Endodermal cell (in vitro differentiated cells): ENCODE measurements around the gene ERGIC1. TPM values are rescaled to one million over a fixed set of nuclear protein-coding genes. Genes with fewer than 3 reads are reported as not detected.
A peak's percentile ranks its signal among the peaks of the same experiment; 100 is the strongest.

Experiments used
- DNase-seq: peaks from one replicate; pipeline ENCODE4 v3.0.0-alpha.2; 2017
- H3K27ac ChIP-seq: 2 replicates; pipeline ENCODE4 v1.5.1; 2013; ENCODE audit warnings: mild to moderate bottlenecking, low read depth, low read length, moderate library complexity
- H3K27me3 ChIP-seq: 2 replicates; pipeline ENCODE4 v1.6.1; 2013; ENCODE audit warnings: mild to moderate bottlenecking, low read length, moderate library complexity; ENCODE audit not compliant: insufficient read depth, control insufficient read depth, poor library complexity, severe bottlenecking
- H3K36me3 ChIP-seq: 2 replicates; pipeline ENCODE4 v1.7.0; 2013; ENCODE audit warnings: mild to moderate bottlenecking, low read length, moderate library complexity; ENCODE audit not compliant: control insufficient read depth, insufficient read depth
- H3K4me1 ChIP-seq: one replicate; pipeline ENCODE4 v1.7.0; 2013; ENCODE audit warnings: low read length; ENCODE audit not compliant: control insufficient read depth, insufficient read depth
- H3K4me3 ChIP-seq: 2 replicates; pipeline ENCODE4 v1.5.1; 2013; ENCODE audit warnings: mild to moderate bottlenecking, low read length, moderate library complexity
- H3K9ac ChIP-seq: 2 replicates; pipeline ENCODE4 v1.6.1; 2013; ENCODE audit warnings: mild to moderate bottlenecking, low read length, moderate library complexity; ENCODE audit not compliant: poor library complexity, severe bottlenecking; ENCODE audit errors: extremely low read depth
- H3K9me3 ChIP-seq: 2 replicates; pipeline ENCODE4 v1.6.1; 2013; ENCODE audit warnings: mild to moderate bottlenecking, low read length, moderate library complexity; ENCODE audit not compliant: control insufficient read depth
- H3K27ac Mint-ChIP-seq: 2 replicates; pipeline ENCODE4 v1.8.0; 2020; ENCODE audit warnings: mixed read lengths
- H3K27me3 Mint-ChIP-seq: 2 replicates; pipeline ENCODE4 v1.8.0; 2021; ENCODE audit warnings: mild to moderate bottlenecking, mixed read lengths; ENCODE audit not compliant: insufficient read depth
- H3K36me3 Mint-ChIP-seq: 2 replicates; pipeline ENCODE4 v1.8.0; 2020; ENCODE audit warnings: low read depth, mixed read lengths
- H3K4me1 Mint-ChIP-seq: 2 replicates; pipeline ENCODE4 v1.8.0; 2020; ENCODE audit warnings: mixed read lengths
- H3K4me3 Mint-ChIP-seq: 2 replicates; pipeline ENCODE4 v1.8.0; 2020; ENCODE audit warnings: mild to moderate bottlenecking, moderate library complexity, mixed read lengths
- H3K9me3 Mint-ChIP-seq: 2 replicates; pipeline ENCODE4 v1.8.0; 2020; ENCODE audit warnings: mild to moderate bottlenecking, mixed read lengths
- CTCF ChIP-seq: fragments of 200-600 bp; sonication (generic); conservative IDR thresholded peaks from 2 replicates; pipeline ENCODE4 v1.5.0; 2021; ENCODE audit warnings: antibody characterized with exemption, mild to moderate bottlenecking
- WGBS, 2 experiments: methylation state at CpG; one replicate each; pipeline versions ENCODE4 v1.1.5 to v1.1.7; 2013; ENCODE audit warnings: missing lambda C conversion rate in 2 of 2, mixed read lengths in 1 of 2; ENCODE audit not compliant: insufficient coverage in 1 of 2, insufficient read length in 1 of 2; 5-methylcytosine and 5-hydroxymethylcytosine counted together
- total RNA-seq, 2 donors: library from RNA; stranded (reverse); fragmentation: NEBNext Ultra II Directional in 1 of 2; extraction: Animal tissue kit (Norgen Biotek cat#: 25700) in 1 of 2; gene quantifications; 2 replicates in 1 of 2; 3 replicates in 1 of 2; pipeline ENCODE4 v1.2.1, GENCODE V29; 2021

Gene ERGIC1
- total RNA-seq, 2 donors from 2014 or later: 81.9 to 94.8 TPM

- WGBS, 2 experiments: 80 to 90% methylated on average over 2 to 3 of the region's 3 CpGs
- Histone ChIP-seq H3K9ac (no peak overlapping the region), H3K4me1 (no peaks in the 10 kb centered on the region), H3K36me3 (no peaks in the 10 kb centered on the region), H3K27me3 (no peaks in the 10 kb centered on the region), H3K9me3 (peaks cover 10% of the 10 kb centered on the region), H3K27ac (no peak overlapping the region), H3K4me3 (no peak overlapping the region)
- peaks cover 6% of the 10 kb centered on the region for H3K27me3 Mint-ChIP-seq
- no peak overlapping the region for H3K27ac Mint-ChIP-seq
- H3K4me3 Mint-ChIP-seq: no peak overlapping the region
- H3K4me1 Mint-ChIP-seq: peaks cover 6% of the 10 kb centered on the region
- no peak for DNase-seq
- no peak for TF ChIP-seq CTCF
- H3K9me3 Mint-ChIP-seq: peaks cover 6% of the 10 kb centered on the region
- H3K36me3 Mint-ChIP-seq: no peaks in the 10 kb centered on the region
Observed at GRCh38 chr5:172805018-172805683, 28.9 kb upstream of the ERGIC1 start.

GRCh38 chr5:172805736-172806255, 28.3 kb upstream of the ERGIC1 start:
- no peak for TF ChIP-seq CTCF
- H3K4me3 Mint-ChIP-seq: no peak overlapping the region
- peaks cover 12% of the 10 kb centered on the region for H3K9me3 Mint-ChIP-seq
- no peak overlapping the region for H3K27ac Mint-ChIP-seq
- H3K36me3 ChIP-seq: no peaks in the 10 kb centered on the region
- WGBS, 2 experiments: 94 to 98% methylated on average over 8 to 9 of the region's 9 CpGs
- H3K27me3 ChIP-seq: no peaks in the 10 kb centered on the region
- peaks cover 14% of the 10 kb centered on the region for H3K9me3 ChIP-seq
- H3K4me1 Mint-ChIP-seq: peaks cover 6% of the 10 kb centered on the region
- DNase-seq: peak; percentile 33
- H3K9ac ChIP-seq: no peak overlapping the region
- H3K36me3 Mint-ChIP-seq: no peaks in the 10 kb centered on the region
- H3K27me3 Mint-ChIP-seq: peaks cover 9% of the 10 kb centered on the region
- H3K4me1 ChIP-seq: no peaks in the 10 kb centered on the region
- no peak overlapping the region for H3K27ac ChIP-seq
- H3K4me3 ChIP-seq: no peak overlapping the region

GRCh38 chr5:172806897-172807672, 27.0 kb upstream of the ERGIC1 start:
- Histone ChIP-seq H3K9ac (no peak overlapping the region), H3K4me3 (no peak overlapping the region), H3K27me3 (no peaks in the 10 kb centered on the region), H3K4me1 (no peaks in the 10 kb centered on the region), H3K27ac (no peak overlapping the region), H3K36me3 (no peaks in the 10 kb centered on the region), H3K9me3 (peaks cover 14% of the 10 kb centered on the region)
- H3K36me3 Mint-ChIP-seq: no peaks in the 10 kb centered on the region
- H3K4me1 Mint-ChIP-seq: peaks cover 6% of the 10 kb centered on the region
- H3K27ac Mint-ChIP-seq: peak overlapping the region; percentile 28
- 70 to 80% methylated on average over 12 to 24 of the region's 24 CpGs for WGBS, 2 experiments
- TF ChIP-seq CTCF: no peak
- no peak overlapping the region for H3K4me3 Mint-ChIP-seq
- peak; percentile 92 for DNase-seq
- H3K9me3 Mint-ChIP-seq: peaks cover 12% of the 10 kb centered on the region
- peaks cover 9% of the 10 kb centered on the region for H3K27me3 Mint-ChIP-seq
